GM10266 (cell line): ENCODE data around the gene FKRP.
A peak's percentile ranks its signal among the peaks of the same experiment; 100 is the strongest.

ENCODE experiments used
- DNase-seq: peaks from one replicate; pipeline ENCODE4 v3.0.0; 2012; ENCODE audit errors: extremely low spot score
- TF ChIP-seq, protein P1 (sequence below): IDR thresholded peaks from 2 replicates; pipeline ENCODE4 v1.5.1; 2012; ENCODE audit warnings: mild to moderate bottlenecking, low read depth; ENCODE audit not compliant: control insufficient read depth, insufficient read depth; ENCODE audit errors: missing control alignments

FKRP gene

GRCh38 chr19:46721269-46722003, 24.4 kb upstream of the FKRP start:
- DNase-seq, result no peak
- TF ChIP-seq, protein P1, sequence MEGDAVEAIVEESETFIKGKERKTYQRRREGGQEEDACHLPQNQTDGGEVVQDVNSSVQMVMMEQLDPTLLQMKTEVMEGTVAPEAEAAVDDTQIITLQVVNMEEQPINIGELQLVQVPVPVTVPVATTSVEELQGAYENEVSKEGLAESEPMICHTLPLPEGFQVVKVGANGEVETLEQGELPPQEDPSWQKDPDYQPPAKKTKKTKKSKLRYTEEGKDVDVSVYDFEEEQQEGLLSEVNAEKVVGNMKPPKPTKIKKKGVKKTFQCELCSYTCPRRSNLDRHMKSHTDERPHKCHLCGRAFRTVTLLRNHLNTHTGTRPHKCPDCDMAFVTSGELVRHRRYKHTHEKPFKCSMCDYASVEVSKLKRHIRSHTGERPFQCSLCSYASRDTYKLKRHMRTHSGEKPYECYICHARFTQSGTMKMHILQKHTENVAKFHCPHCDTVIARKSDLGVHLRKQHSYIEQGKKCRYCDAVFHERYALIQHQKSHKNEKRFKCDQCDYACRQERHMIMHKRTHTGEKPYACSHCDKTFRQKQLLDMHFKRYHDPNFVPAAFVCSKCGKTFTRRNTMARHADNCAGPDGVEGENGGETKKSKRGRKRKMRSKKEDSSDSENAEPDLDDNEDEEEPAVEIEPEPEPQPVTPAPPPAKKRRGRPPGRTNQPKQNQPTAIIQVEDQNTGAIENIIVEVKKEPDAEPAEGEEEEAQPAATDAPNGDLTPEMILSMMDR, result peak; percentile 17

DNA sequence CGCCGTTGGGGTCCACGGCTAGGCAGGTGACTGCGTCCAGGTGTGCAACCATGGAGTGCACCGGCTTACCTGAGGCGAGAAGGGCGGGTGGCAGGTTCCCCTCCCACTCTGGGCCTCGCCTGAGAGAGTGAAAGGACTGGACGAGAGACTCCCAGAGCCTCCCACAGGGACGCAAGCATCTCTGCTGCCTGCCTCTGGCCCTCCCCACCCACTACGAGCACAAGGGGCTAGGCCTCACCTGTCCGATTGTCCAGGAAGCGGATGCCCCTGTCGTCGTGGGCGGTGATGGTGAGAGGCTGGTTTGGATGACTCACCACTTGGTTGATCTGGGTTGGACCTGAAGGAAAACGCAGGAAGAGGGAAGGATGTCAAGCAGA, 23.9 kb upstream of the FKRP start:
- DNase-seq, result no peak
- TF ChIP-seq, protein P1, result no peak

GRCh38 chr19:46722421-46723022, 23.3 kb upstream of the FKRP start:
- TF ChIP-seq, protein P1, result no peak
- DNase-seq, result no peak

- TF ChIP-seq, protein P1, result no peak
- DNase-seq, result no peak
Measured at GRCh38 chr19:46723023-46723461, 22.8 kb upstream of the FKRP start.

GRCh38 chr19:46723471-46723870, 22.4 kb upstream of the FKRP start:
- TF ChIP-seq, protein P1, result no peak
- no peak for DNase-seq

DNA sequence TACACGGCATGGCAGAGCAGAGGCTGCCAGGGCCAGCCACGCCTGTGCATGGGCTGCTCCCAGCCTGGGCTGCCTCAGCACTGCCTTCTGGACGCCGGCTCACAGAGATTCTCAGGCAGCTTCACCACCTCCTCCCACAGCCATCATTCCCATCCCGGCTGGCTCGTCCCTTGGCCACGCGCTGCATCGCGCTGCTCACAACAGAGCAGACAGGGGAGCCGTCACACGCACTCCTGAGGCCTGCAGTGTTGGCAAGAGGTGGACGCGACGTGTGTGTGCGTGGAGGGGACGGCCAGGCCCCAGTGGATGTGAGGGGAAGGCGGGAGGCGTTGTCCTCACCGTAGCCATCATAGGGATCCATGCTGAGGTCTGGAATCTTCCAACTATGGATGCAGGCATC, 21.4 kb upstream of the FKRP start:
- DNase-seq, result no peak
- TF ChIP-seq, protein P1, result no peak
